Central memory CD4-positive, alpha-beta T cell (primary cell): ENCODE measurements around the gene PAMR1.
"Not testable (repeated sequence)": the region's sequence is repeated elsewhere in the genome, so short reads cannot be mapped to it uniquely, and the experiment has no call there.

Experiments
- DNase-seq: peaks from one replicate; pipeline ENCODE4 v3.0.0; 2022
- total RNA-seq, 3 experiments: gene quantifications; one replicate each; lab custom pipeline; 2026; lab: John Stamatoyannopoulos, UW

Gene PAMR1, protein sequence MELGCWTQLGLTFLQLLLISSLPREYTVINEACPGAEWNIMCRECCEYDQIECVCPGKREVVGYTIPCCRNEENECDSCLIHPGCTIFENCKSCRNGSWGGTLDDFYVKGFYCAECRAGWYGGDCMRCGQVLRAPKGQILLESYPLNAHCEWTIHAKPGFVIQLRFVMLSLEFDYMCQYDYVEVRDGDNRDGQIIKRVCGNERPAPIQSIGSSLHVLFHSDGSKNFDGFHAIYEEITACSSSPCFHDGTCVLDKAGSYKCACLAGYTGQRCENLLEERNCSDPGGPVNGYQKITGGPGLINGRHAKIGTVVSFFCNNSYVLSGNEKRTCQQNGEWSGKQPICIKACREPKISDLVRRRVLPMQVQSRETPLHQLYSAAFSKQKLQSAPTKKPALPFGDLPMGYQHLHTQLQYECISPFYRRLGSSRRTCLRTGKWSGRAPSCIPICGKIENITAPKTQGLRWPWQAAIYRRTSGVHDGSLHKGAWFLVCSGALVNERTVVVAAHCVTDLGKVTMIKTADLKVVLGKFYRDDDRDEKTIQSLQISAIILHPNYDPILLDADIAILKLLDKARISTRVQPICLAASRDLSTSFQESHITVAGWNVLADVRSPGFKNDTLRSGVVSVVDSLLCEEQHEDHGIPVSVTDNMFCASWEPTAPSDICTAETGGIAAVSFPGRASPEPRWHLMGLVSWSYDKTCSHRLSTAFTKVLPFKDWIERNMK
- 0 reads per million in 3 experiments for total RNA-seq

DNA sequence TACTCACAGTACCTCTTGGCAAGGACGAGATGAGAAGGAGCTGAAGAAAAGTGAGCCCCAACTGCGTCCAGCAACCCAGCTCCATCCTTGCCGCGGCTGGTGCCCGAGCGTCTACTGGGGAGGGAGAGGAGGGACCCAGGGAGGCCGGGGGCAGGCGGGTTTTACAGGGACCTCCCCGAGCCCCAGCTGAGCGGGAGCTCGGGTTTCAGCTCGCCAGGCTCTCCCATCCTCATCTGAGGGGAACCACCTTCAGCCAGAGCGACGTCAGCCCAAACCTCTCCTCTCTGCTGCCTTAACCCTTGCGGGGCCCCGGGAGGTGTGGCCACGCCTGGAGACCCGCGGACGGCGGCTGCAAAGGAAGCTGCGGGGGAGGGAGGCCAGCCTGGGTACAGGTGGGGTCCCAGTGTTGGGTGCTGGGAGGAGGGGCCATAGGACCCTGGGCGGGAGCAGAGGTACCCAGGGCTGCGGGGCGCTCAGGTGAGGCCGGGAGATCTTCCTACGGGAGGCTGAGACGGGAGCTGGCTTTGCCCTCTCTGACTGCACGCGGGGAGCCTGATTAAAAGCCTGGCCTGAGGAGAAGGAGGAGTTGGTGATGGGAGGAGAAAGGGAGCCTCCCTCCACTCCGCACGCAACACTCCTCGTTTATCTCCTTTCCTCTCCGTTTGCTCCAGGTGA lies at the start of gene PAMR1:
TSS of gene PAMR1 (minus strand) at position 116 of the 675 bp plus-strand sequence. CDS start at position 85, 31 bp downstream.
- no peak for DNase-seq

DNA sequence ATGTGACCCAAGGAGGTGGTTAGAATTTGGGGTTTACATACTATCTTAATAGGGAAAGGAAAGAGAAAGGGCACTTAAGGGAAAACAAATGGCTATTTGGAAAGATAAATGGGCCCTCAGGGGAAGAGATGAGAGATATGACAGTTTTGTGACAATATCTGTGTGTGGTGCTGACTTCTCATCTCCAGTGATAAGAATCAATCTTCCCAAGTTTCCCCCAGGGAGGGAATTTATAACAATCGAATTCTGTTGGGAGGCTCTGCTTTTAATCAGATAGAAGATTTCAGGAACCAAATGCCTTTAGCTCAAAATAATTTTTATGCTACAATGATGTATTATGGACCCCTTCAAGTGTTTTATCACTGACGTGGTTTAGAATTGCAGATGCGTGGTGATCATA lies 46.3 kb upstream of the PAMR1 start:
- DNase-seq = no peak

DNA sequence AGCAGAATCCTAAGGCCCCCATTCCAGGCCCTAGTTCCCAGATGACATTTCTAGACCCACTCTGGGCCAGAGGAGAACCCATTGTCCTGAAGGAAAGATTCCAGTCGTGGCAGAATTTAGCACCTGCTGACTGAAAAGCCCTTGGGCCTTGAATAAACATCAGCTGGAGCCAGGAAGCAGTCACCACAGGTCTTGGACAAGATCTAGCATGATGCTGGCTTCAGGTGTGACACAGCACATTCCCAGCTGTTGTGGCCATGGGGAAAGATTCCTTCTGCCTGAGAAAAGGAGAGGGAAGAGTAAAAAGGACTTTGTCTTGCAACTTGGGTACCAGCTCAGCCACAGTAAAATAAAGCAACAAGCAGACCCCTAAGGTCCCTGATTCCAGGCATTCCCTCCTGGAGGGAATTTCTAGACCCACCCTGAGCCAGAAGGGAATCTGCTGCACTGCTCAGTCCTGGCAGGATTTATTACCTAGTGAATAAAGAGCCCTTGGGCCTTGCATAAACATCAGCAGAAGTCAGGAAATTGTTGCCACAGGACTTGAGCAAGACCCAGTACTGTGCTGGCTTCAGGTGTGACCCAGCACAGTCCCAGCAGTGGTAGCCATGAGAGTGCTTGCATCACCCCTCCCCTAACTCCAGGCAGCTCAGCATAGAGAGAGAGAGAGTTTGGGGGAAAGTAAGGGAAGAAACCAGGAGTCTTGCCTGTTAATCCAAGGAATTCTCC lies 42.5 kb upstream of the PAMR1 start:
- no peak for DNase-seq

DNA sequence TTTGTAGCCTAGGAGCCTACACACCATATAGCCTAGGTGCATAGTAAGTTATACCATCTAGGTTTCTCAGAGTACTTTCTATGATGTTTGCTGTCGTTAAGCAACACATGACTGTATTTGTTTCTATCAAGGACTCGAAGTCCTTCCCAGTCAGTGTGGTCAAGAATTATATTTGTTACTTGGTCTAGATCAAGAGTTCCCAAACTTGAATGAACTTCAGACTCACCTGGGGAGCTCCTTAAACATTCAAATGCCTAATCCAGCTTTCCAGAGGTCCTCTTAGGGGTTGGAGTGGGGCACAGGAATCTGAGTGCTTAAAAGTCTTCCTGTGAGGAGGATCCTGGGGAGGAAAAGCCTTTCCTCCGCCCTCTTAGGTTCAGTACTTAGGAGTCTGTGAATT lies 41.5 kb upstream of the PAMR1 start:
- DNase-seq = no peak

DNA sequence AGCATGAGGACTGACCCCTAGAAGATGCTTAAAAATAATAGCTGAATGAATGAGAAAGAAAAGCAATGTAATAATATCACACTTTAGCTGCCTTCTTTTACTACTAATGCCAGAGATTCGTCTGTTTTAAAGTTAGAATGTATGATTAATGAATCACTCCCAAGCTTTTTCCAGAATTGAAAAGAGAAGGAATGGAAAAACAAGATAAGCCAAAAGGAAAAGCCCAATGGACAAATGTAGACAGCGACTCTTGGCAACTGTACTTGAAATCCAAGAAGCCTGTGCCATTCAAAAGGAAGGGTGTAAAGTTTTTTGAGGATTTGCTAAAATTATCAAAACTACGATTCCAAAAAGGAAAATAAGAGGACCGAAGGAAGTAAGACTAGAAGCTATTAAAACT lies 40.8 kb upstream of the PAMR1 start:
- no peak for DNase-seq

DNA sequence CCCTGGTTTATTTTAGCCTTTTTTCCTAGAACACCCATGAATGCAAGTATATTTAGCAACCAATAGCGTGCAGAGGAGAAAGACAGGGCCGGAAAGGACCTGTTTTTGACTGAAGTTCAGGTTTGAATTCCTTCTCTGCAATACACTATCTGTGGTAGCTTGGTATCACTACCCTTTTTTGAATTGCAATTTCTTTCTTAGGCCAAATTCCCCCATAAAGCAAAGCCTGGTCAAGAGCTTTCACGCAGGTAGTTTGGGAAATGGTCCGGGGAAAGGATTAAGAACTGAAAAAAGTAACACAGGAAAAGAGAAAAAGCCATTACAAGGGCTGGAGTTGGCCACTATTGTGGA lies 38.8 kb upstream of the PAMR1 start:
- no peak for DNase-seq

DNA sequence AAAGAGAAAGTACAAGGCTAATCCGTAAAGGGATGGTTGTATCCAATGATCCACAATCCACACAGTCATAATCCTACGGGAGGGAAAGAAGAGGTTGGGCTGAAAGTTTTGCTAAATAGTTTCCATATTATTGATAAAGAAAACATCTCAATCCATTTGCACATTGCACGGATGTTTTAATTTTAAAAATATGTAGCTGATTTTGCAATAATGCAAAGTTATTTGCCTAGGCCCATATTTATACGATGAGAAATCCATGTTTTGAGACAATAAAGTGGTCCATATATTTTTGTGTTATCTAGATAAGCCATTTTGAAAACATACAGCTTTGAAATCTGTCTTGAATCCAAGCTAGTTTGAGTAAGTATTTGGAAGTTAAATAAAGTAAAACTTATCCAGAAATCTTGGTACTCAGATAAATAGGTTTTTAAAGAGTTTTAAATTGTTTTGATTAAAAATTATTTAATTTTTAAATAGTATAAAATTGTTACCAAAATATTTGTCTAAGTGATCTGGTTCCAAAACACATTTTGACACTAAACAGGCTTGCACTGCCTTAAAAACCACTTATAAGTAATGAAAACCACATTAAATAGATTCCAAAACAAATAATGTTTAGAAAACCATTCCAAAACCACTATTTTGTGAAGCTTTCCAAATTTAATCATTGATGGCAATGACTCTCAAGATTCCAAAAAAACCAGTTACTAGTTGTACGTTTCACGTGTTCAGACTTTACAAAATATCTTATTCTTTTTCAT lies 38.2 kb upstream of the PAMR1 start:
- DNase-seq = no peak

DNA sequence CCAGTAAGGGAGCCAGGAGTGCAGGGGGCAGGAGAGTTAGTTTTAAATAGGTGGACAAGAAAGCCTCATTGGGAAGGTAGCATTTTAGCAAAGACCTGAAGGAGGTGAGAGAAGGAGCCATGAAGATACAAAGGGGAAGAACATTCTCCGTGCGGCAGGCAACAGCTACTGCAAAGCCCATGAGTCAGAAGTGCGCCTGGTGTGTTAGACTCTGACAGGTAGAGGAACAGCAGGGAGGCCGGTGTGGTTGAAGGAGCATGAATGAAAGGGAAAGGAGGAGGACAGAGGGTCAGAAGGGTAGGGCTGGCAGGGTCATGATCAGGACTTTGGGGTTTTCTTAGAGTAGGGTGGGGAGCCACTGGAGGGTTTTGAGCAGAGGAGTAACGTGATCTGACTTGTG lies 34.5 kb upstream of the PAMR1 start:
- no peak for DNase-seq

DNA sequence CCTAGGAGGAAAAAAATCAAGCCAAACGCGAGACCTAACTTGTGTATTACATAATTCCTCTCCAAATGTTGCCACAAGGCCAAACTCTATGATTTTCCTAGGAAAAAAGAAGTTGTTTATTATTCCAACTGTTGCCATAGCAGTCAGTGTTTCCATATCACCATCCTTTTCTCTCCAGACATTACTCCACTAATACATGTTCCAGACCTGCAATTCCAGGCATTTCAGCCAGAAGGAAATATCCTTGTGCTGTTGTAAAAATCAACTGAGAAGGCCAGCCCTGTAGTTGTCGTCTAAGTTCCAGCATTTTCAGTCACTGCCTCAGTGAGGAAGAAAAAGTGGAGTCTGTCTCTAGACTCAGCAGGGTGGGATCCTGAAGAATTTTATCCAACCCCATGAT lies 33.1 kb upstream of the PAMR1 start:
- no peak for DNase-seq

DNA sequence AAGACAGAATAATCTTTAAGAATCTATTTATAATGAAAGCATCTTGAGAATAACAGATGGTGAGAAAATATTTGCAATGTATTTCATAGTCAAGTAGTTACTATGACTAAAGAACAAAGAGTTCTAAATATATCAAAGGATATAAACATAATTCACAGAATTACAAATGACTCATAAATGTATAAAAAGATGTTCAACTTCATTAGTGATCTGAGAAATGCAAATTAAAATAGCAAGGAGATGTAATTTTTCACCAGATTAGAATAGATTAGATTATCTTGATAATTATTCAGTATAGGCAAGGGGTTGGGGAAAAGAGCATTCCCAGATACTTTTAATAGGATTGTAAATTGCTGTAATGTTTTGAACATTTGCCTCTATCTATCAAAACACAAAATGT lies 30.1 kb upstream of the PAMR1 start:
- DNase-seq = no peak

DNA sequence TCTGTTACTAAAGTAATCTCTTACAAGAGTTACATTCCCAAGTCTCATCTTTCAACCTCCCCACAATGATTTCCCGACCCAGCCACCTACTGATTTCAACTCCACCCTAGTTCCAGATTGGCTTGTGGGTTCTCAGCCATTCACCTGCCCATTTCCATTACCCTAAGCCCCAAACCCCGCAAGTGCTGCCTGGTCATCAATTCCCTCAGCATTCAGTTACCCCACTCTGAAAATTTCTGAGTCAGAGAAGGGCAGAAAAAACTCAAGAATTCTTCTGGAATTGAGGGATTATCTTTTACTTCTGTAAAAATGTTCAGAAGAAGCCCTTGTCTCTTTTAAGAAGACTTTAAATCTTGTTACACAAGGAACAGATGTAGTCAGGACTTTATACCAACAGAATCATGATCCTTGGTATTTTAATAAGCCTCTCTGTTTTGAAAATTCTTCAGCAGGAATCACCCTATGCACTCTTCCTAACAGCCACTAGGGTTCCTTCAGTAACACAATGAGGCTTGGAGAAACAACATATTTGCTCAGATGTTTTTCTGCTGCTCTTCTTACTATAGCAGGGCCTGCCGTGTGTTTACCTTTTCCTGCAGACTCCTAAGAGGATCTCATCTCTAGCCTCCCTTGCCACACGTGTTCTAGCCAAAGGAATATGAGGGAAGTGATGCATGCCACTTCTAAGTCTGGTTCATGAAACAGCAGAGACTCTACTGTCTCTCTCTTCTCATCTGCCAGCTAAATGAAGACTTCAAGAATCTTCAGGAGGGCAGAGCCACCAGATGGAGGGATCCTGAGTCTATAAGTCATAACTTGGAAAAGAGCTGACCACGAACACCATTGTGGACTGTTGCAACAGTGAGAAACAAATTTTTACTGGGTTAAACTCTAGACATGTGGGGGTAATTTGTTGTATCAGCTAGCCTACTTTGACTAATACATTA lies 29.3 kb upstream of the PAMR1 start:
- no peak for DNase-seq

DNA sequence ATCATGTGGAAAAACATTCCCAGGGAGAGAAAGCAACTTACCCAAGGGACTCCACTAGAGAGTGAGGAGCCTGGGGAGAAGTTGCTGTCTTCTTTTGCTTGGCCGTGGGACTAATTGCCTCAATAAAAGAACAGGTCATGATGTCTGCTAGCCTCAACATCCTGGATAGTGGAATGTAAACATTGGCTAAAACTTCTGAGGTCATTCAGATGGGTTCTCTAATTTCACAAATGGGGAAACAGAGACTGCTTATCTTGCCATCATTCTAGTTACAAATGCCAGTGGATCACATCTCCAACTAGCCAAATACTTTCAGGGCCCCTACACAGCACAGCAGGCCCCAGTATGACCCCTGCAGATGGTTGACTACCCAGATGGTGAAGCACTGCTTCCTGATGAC lies 28.4 kb upstream of the PAMR1 start:
- DNase-seq = no peak

DNA sequence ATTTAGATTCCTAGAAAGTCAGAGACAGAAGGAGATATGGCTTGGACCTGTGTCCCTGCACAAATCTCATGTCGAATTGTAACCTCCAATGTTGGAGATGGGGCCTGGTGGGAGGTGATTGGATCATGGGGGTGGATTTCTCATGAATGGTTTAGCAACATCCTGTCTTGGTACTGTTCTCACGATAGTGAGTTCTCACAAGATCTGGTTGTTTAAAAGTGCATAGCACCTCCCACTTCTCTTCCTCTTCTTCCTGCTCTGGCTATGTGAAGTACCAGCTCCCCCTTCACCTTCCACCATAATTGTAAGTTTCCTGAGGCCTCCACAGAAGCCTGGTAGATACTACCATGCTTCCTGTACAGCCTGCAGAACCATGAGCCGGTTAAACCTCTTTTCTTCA lies 27.6 kb upstream of the PAMR1 start:
- DNase-seq = no peak

DNA sequence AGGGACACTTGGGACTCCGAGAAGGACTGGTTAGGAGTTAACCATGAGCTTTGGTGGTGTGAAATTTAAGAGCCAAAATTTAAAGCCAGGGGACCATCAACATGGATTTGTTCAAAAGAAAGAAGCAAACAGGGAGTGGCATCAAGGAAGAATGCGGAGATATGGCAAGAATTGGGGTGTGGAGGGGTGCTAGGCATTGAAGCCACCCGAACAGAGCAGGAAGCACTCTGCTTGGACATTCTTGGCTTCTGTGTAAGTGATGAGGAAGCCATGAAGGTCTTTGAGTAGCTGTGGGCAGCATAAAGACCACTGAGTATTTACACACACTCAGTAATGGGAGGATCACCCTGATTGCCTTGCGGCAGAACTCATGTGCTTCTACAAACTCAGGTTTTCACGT lies 27.2 kb upstream of the PAMR1 start:
- no peak for DNase-seq

DNA sequence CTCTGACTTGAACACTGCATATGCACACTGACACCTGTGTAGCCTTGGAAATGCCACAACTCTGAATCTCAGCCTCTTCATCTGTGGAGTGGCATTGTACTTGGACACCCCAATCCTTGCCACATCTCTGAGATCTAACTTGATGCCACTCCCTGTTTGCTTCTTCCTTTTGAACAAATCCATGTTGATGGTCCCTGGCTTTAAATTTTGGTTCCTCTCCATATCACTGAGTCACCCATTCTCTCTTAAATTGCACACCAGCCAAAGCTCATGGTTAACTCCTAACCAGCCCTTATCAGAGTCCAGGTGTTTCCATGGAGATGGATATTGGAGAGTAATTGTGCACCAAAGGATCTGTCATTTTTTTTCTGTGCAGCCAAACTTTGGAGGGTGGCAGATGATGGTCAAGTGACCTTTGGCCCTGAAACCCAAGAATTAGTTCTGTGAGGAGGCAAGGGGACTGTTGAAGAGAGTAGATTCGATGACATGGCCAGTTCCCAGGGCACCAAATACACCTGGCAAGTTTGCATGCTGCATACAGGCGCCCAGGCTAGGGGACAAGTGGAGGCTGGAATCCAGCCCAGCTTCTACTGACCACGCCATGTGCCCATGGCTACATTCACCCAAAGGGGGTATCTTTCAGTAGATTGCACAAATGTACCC lies 25.1 kb upstream of the PAMR1 start:
- DNase-seq = no peak

DNA sequence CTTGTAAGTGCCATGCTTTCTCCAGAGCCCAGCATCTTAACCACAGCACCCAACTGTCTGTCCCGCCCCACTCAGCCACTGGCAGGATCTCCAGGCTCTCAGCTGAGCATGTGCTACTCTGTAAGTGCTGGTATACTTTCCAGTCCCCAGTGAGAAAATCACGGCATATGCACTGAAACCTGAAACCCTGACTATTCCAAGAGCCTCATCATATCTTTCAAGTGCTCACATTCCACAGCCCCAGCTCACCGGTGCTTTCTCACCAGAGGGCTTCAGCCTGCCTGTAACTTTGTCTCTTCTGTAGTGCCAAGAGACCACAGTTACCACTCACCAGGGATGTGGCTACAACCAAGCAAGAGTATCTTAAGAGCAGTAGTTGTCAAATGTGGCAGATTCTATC lies 24.4 kb upstream of the PAMR1 start:
- no peak for DNase-seq

DNA sequence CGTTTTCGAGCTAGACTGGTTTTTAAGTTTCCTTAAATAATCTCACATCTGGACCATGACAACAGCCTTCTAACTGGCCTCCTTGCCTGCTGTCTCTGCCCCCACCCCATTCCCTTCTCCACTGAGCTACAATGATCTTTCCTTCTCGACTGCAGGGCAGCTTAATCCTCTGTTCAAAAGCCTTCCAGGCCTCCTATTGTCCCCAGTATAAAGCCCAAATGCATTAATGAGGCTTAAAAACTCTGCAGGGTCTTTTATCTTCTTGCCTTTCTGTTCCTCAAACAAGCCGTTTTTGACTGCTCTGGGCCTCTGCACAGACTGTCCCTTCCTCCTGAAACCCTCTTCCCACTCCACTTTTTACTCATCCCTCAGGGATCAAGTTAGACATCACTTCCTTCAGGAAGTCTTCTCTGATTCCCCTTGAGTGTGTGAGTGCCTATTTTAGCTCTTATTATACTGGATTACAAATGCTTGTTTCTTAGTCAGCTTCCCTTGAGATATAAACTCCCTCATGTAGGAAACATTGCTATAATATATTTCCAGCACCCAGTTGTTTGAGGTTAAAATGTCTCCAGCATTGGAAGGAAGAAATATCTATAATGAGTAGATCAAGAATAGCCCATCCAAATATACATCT lies 23.6 kb upstream of the PAMR1 start:
- DNase-seq = no peak

DNA sequence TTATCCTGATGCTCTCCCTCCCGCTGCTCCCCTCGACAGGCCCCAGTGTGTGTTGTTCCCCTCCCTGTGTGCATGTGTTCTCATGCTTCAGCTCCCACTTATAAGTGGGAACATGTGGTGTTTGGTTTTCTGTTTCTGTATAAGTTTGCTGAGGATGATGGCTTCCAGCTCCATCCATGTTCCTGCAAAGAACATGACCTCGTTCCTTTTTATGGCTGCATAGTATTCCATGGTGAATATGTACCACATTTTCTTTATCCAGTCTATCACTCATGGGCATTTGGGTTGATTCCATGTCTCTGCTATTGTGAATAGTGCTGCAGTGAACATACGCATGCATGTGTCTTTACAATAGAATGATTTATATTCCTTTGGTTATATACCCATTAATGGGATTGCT lies 22.6 kb upstream of the PAMR1 start:
- not testable (repeated sequence) for DNase-seq

DNA sequence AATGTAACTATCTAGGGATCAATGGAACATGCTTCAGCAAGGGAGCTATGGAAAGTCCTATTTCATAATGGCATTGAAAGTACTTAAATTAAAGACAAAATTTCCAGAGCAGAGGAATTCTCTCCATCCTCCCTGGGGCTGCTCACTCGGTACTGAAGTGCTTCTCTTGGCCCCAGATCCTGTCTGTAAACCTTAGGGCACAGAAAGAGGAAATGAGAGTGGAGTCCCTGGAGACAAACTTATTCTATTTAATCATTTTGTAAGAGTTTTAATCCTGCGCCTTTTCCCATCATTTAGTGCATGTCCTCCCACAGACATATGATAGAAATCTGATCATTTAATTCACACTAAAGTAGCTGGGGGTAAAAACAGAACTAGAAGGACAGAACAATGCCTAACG lies 20.9 kb upstream of the PAMR1 start:
- DNase-seq = no peak

DNA sequence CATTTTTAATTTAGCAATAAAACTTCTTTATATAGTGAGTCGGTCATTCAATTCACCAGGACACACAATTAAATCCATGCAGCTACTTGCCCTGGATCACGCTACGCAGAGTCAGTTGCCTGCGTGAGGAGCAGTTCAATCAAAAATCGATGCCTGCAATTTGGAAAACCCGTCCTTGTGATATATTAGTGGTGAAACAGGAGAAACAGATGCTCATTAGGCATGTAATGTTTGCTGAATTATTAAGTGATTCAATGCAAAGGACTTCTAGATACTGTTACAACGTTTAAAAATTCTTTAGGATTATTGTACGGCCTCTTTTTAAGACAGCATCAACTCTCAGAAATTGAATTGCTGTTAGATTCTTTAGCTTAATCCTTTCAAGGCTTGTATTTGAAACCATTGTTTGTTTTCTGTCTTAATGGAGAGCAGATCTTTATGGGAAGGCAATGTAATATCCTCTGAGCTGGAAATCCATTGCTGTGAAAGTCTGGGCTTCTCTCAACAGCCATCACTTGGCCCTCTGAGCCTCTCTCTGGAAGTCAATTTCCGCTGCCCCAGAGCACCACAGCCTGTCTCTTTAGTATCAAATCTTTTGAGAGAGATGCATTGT lies 20.1 kb upstream of the PAMR1 start:
- DNase-seq = no peak
